IMR-90 (cell line): ENCODE measurements around the gene STK35. TPM values are rescaled to one million over a fixed set of nuclear protein-coding genes. Genes with fewer than 3 reads are reported as not detected.

Experiments used
- ATAC-seq: fragments of 200-7000 bp; cut with Tn5 transposase; 2 replicates; pipeline ENCODE4 v1.9.1; 2020; ENCODE audit warnings: low read depth, mild to moderate bottlenecking, moderate library complexity
- BruUV-seq: library from RNA; stranded (reverse); fragments of 400-500 nt; replicated peaks from 2 replicates; lab custom pipeline; 2021; lab: Mats Ljungman, UMichigan
- CTCF ChIA-PET: fragments of 300-600 bp; formaldehyde crosslinking; extraction: SDS; loops from one replicate; lab custom pipeline; 2021; ENCODE audit warnings: antibody characterized with exemption; lab: Yijun Ruan, JAX
- POLR2A ChIA-PET: fragments of 300-600 bp; sonication (Branson Sonifier 250); formaldehyde crosslinking; loops from one replicate; lab custom pipeline; 2022; ENCODE audit warnings: antibody characterized with exemption; ENCODE audit not compliant: unreplicated experiment; lab: Charles Lee
- DNase-seq: peaks from one replicate; pipeline ENCODE4 v3.0.0; 2013
- H2AFZ ChIP-seq: replicated peaks from 2 replicates; pipeline ENCODE3; 2013; ENCODE audit warnings: low read length, mild to moderate bottlenecking; ENCODE audit not compliant: poor library complexity
- H2AK5ac ChIP-seq: 2 replicates; pipeline ENCODE4 v1.6.1; 2013; ENCODE audit warnings: low read depth, low read length, inconsistent platforms
- H2AK9ac ChIP-seq: replicated peaks from 2 replicates; pipeline ENCODE3; 2013; ENCODE audit warnings: mild to moderate bottlenecking, low read depth, low read length, moderate library complexity; ENCODE audit not compliant: poor library complexity
- H2BK120ac ChIP-seq: 2 replicates; pipeline ENCODE4 v1.6.1; 2013; ENCODE audit warnings: low read depth, low read length, inconsistent platforms
- H2BK15ac ChIP-seq: 3 replicates; pipeline ENCODE4 v1.6.1; 2013; ENCODE audit warnings: low read depth, low read length, inconsistent platforms
- H2BK20ac ChIP-seq: 2 replicates; pipeline ENCODE4 v1.6.1; 2013; ENCODE audit warnings: low read depth, mild to moderate bottlenecking, inconsistent platforms, low read length, moderate library complexity
- H2BK5ac ChIP-seq: 2 replicates; pipeline ENCODE4 v1.6.1; 2013; ENCODE audit warnings: mild to moderate bottlenecking, low read depth, low read length, inconsistent platforms; ENCODE audit not compliant: poor library complexity, severe bottlenecking
- H3K14ac ChIP-seq: replicated peaks from 2 replicates; pipeline ENCODE4 v1.6.1; 2013; ENCODE audit warnings: low read depth, low read length, inconsistent platforms
- H3K18ac ChIP-seq: 2 replicates; pipeline ENCODE4 v1.6.1; 2013; ENCODE audit warnings: low read depth, low read length, control low read depth
- H3K23ac ChIP-seq: 2 replicates; pipeline ENCODE4 v1.6.1; 2013; ENCODE audit warnings: low read depth, low read length, inconsistent platforms
- H3K27ac ChIP-seq: 2 replicates; pipeline ENCODE4 v1.5.1; 2013; ENCODE audit warnings: mild to moderate bottlenecking, control low read depth, low read length; ENCODE audit not compliant: insufficient read depth
- H3K27me3 ChIP-seq: 2 replicates; pipeline ENCODE4 v1.6.1; 2013; ENCODE audit warnings: low read length; ENCODE audit not compliant: control insufficient read depth, insufficient read depth
- H3K36me3 ChIP-seq: 2 replicates; pipeline ENCODE4 v1.6.1; 2013; ENCODE audit warnings: low read length, mixed read lengths; ENCODE audit not compliant: control insufficient read depth, insufficient read depth
- H3K4ac ChIP-seq: 2 replicates; pipeline ENCODE4 v1.6.1; 2013; ENCODE audit warnings: low read depth, low read length, inconsistent platforms
- H3K4me1 ChIP-seq: 2 replicates; pipeline ENCODE4 v1.6.1; 2013; ENCODE audit warnings: low read length, mixed read lengths; ENCODE audit not compliant: control insufficient read depth, insufficient read depth
- H3K4me2 ChIP-seq: 2 replicates; pipeline ENCODE4 v1.6.1; 2013; ENCODE audit warnings: low read depth, mild to moderate bottlenecking, control low read depth, low read length, moderate library complexity
- H3K4me3 ChIP-seq: 2 replicates; pipeline ENCODE4 v1.5.1; 2013; ENCODE audit warnings: low read depth, mild to moderate bottlenecking, control low read depth, low read length, moderate library complexity; ENCODE audit not compliant: insufficient read depth
- H3K56ac ChIP-seq: 2 replicates; pipeline ENCODE4 v1.6.1; 2013; ENCODE audit warnings: low read length, inconsistent platforms; ENCODE audit not compliant: insufficient read depth; ENCODE audit errors: extremely low read depth
- H3K79me1 ChIP-seq, 2 experiments: 2 replicates each; pipeline ENCODE4 v1.6.1; 2013; ENCODE audit warnings: low read length in 2 of 2, inconsistent platforms in 1 of 2, low read depth in 1 of 2
- H3K9ac ChIP-seq: 2 replicates; pipeline ENCODE4 v1.6.1; 2013; ENCODE audit warnings: low read depth, low read length, control low read depth
- H3K9me1 ChIP-seq: 2 replicates; pipeline ENCODE4 v1.6.1; 2013; ENCODE audit warnings: low read length, inconsistent platforms; ENCODE audit not compliant: insufficient read depth
- H3K9me3 ChIP-seq: 2 replicates; pipeline ENCODE4 v1.6.1; 2013; ENCODE audit warnings: low read length; ENCODE audit not compliant: control insufficient read depth, insufficient read depth
- H4K20me1 ChIP-seq: 2 replicates; pipeline ENCODE4 v1.6.1; 2013; ENCODE audit warnings: low read length, inconsistent platforms; ENCODE audit not compliant: insufficient read depth
- H4K5ac ChIP-seq: 2 replicates; pipeline ENCODE4 v1.6.1; 2013; ENCODE audit warnings: mild to moderate bottlenecking, low read depth, low read length, control low read depth
- H4K8ac ChIP-seq, 2 experiments: 2 replicates each; pipeline ENCODE4 v1.6.1; 2013; ENCODE audit warnings: low read depth in 2 of 2, low read length in 2 of 2, control low read depth in 1 of 2, inconsistent platforms in 1 of 2
- H4K91ac ChIP-seq: 2 replicates; pipeline ENCODE4 v1.6.1; 2013; ENCODE audit warnings: low read depth, low read length, inconsistent platforms; ENCODE audit not compliant: insufficient read depth
- CHD1 ChIP-seq: IDR thresholded peaks from 2 replicates; pipeline ENCODE4 v1.6.1; 2012; ENCODE audit warnings: low read depth, low read length, improper control_type of control experiment
- MAZ ChIP-seq: IDR thresholded peaks from 2 replicates; pipeline ENCODE4 v1.6.1; 2012; ENCODE audit warnings: low read depth, mild to moderate bottlenecking, low read length, improper control_type of control experiment, moderate library complexity, borderline replicate concordance
- RFX5 ChIP-seq: IDR thresholded peaks from 2 replicates; pipeline ENCODE4 v1.8.0; 2012; ENCODE audit warnings: low read depth, mild to moderate bottlenecking, low read length, moderate library complexity
- SMC3 ChIP-seq: fragments of 150-350 bp; IDR thresholded peaks from 2 replicates; pipeline ENCODE4 v1.6.1; 2016; ENCODE audit warnings: low read depth, mild to moderate bottlenecking, antibody characterized with exemption, low read length, moderate library complexity
- WGBS, 2 experiments: methylation state at CpG; one replicate each; pipeline versions ENCODE4 v1.1.5 to v1.1.7; 2013; ENCODE audit warnings: missing lambda C conversion rate in 2 of 2; ENCODE audit not compliant: insufficient read length in 1 of 2; ENCODE audit errors: extremely low coverage in 2 of 2; 5-methylcytosine and 5-hydroxymethylcytosine counted together
- dilution Hi-C: fragments of 300-500 bp; cut with HindIII; formaldehyde crosslinking; loops from one replicate; pipeline ENCODE4 v1.14.3; 2018; ENCODE audit warnings: low sequenced_read_pairs; ENCODE audit not compliant: unreplicated experiment
- in situ Hi-C: fragments of 300-500 bp; cut with MboI; formaldehyde crosslinking; loops from 3 replicates; pipeline ENCODE4 v1.14.3; 2019; ENCODE audit warnings: low sequenced_read_pairs, inconsistent platforms, mixed read lengths
- intact Hi-C: fragments of 100-400 bp; cut with micrococcal nuclease; formaldehyde crosslinking; loops from 2 replicates; pipeline ENCODE4 v1.10.0; 2022
- polyA plus RNA-seq, 3 experiments: library from polyadenylated mRNA; depleted of rRNA; stranded (reverse); fragments of >200 nt; gene quantifications; 2 replicates each; pipeline ENCODE4 v1.2.3, GENCODE V29; 2012; ENCODE audit warnings: low replicate concordance in 1 of 3
- total RNA-seq: library from RNA; depleted of rRNA; stranded (reverse); fragments of >200 nt; gene quantifications from 2 replicates; pipeline ENCODE4 v1.2.3, GENCODE V29; 2012

Gene STK35
- total and polyA plus RNA-seq, 2 of the 4 experiments (the other 2 are of a cell fraction), result 11.1 to 12.0 TPM

- no peak overlapping the region for H3K4ac ChIP-seq
- no peak for DNase-seq
- no peaks in the 10 kb centered on the region for H3K9me1 ChIP-seq
- H4K20me1 ChIP-seq, result no peaks in the 10 kb centered on the region
- H4K91ac ChIP-seq, result no peak overlapping the region
- TF ChIP-seq RFX5 (no peak), SMC3 (no peak), MAZ (no peak), CHD1 (no peak)
- no peak overlapping the region for H2AK9ac ChIP-seq
- no peaks in the 10 kb centered on the region for H3K79me1 ChIP-seq
- no TSS peak for BruUV-seq
- peaks cover 36% of the 10 kb centered on the region for H3K27me3 ChIP-seq
- ChIA-PET CTCF (no interaction called here), POLR2A (no interaction called here)
- no peak overlapping the region for H2BK20ac ChIP-seq
- H3K4me2 ChIP-seq, result no peak overlapping the region
- no peaks in the 10 kb centered on the region for H3K9me3 ChIP-seq
- H4K8ac ChIP-seq, result no peak overlapping the region
- no peak overlapping the region for H3K27ac ChIP-seq
- H3K36me3 ChIP-seq, result no peaks in the 10 kb centered on the region
- no peak overlapping the region for H3K9ac ChIP-seq
- WGBS, 2 experiments, result no CpG with 5 or more reads among the region's 2 CpGs
- no peak overlapping the region for H2AFZ ChIP-seq
- intact Hi-C loops (loop anchor here (2.0 kb wide), 1 partner anchor 84 kb away; no protein-coding TSS in a partner anchor), dilution Hi-C loops (no loop called here), in situ Hi-C loops (no loop called here)
- H3K18ac ChIP-seq, result no peak overlapping the region
- no peak overlapping the region for H2BK5ac ChIP-seq
- H2BK15ac ChIP-seq, result no peak overlapping the region
- H4K5ac ChIP-seq, result no peak overlapping the region
- H2BK120ac ChIP-seq, result no peak overlapping the region
- H3K14ac ChIP-seq, result no peak overlapping the region
- no peak overlapping the region for H2AK5ac ChIP-seq
- no peak for ATAC-seq
- H3K4me3 ChIP-seq, result no peak overlapping the region
- no peaks in the 10 kb centered on the region for H3K4me1 ChIP-seq
- H3K23ac ChIP-seq, result no peak overlapping the region
- no peak overlapping the region for H3K56ac ChIP-seq
Observed at GRCh38 chr20:2088891-2089290, 12.7 kb upstream of the STK35 start.
